Measurements from ENCODE around the gene ZNF805. TPM values are rescaled to one million over a fixed set of nuclear protein-coding genes. Genes with fewer than 3 reads are reported as not detected.
A peak's percentile ranks its signal among the peaks of the same experiment; 100 is the strongest.

Gene ZNF805
- total and polyA plus RNA-seq, 2 of the 13 experiments (the other 11 are each of a cell fraction or from before 2014, with no cell fraction given): 5.1 to 12.8 TPM

DNA sequence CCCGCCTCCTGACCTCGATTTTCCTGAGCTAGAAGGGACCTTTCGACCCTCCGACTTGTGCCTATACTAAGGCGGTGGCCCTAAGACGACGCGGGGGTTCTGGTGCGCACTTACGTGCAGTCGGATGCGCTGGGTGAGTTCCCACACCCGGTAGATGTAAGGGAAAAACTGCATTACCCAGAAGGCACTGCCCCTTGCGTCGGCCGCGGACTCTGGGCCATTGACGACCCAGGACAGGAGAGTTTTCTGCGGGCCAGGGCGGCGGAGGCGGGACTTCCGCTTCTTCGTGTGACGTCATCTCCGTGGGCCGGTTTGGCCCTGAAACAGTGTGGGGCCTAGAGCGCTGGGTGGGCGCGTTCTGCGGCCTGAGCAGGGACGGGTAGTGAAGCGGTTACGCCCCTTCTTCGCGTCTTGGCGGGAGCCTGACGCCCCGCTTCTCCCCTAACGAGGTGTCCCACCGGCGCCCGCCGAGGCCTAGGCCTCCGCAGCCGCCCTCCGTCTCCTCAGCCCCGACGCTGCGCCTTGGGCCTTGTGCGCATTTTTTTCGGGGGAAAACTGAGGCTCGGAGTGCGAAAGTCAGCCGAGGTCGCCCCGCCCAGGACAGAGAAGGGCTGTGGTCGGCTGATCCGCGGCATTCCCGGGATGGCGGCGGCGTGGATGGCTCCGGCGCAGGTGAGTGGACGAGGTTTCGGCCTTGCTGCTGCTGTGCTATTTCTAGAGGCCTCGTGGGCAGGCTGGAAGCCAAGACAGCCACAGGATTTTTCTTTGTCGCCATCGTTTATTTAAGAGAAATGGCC, 39.9 kb downstream of the ZNF805 start, which contains the start of gene ZNF460 (continued):
- TF ChIP-seq, protein P1, sequence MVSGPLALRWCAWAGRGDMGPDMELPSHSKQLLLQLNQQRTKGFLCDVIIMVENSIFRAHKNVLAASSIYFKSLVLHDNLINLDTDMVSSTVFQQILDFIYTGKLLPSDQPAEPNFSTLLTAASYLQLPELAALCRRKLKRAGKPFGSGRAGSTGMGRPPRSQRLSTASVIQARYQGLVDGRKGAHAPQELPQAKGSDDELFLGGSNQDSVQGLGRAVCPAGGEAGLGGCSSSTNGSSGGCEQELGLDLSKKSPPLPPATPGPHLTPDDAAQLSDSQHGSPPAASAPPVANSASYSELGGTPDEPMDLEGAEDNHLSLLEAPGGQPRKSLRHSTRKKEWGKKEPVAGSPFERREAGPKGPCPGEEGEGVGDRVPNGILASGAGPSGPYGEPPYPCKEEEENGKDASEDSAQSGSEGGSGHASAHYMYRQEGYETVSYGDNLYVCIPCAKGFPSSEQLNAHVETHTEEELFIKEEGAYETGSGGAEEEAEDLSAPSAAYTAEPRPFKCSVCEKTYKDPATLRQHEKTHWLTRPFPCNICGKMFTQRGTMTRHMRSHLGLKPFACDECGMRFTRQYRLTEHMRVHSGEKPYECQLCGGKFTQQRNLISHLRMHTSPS (CRISPR knock-in tag; IDR thresholded peaks at IDR 0.05; ENCODE audit: low read depth): peak; percentile 28; the same call in 1 of the 2 replicates
- peak; percentile 79 for TF ChIP-seq SALL1 (CRISPR knock-in tag; IDR thresholded peaks at IDR 0.05)
- TF ChIP-seq, protein P2, sequence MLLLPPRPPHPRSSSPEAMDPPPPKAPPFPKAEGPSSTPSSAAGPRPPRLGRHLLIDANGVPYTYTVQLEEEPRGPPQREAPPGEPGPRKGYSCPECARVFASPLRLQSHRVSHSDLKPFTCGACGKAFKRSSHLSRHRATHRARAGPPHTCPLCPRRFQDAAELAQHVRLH (CRISPR knock-in tag; IDR thresholded peaks at IDR 0.05; ENCODE audit: borderline replicate concordance, low read depth): 0 out of 2 replicates have a peak, but pooled peaks have one; percentile 19
- TF ChIP-seq, protein P3, sequence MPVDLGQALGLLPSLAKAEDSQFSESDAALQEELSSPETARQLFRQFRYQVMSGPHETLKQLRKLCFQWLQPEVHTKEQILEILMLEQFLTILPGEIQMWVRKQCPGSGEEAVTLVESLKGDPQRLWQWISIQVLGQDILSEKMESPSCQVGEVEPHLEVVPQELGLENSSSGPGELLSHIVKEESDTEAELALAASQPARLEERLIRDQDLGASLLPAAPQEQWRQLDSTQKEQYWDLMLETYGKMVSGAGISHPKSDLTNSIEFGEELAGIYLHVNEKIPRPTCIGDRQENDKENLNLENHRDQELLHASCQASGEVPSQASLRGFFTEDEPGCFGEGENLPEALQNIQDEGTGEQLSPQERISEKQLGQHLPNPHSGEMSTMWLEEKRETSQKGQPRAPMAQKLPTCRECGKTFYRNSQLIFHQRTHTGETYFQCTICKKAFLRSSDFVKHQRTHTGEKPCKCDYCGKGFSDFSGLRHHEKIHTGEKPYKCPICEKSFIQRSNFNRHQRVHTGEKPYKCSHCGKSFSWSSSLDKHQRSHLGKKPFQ (CRISPR knock-in tag; IDR thresholded peaks at IDR 0.05; ENCODE audit: insufficient replicate concordance): peak; percentile 50
- peak; percentile 86 for TF ChIP-seq HCFC1 (IDR thresholded peaks at IDR 0.05; ENCODE audit: low read depth, low read length)
- TF ChIP-seq AHR (CRISPR knock-in tag; IDR thresholded peaks at IDR 0.05): no peak; the same call in none of the 2 replicates
- peak; percentile 75; the same call in 1 of the 2 replicates for TF ChIP-seq ZNF430 (CRISPR knock-in tag; IDR thresholded peaks at IDR 0.05)
- TF ChIP-seq, protein P4, sequence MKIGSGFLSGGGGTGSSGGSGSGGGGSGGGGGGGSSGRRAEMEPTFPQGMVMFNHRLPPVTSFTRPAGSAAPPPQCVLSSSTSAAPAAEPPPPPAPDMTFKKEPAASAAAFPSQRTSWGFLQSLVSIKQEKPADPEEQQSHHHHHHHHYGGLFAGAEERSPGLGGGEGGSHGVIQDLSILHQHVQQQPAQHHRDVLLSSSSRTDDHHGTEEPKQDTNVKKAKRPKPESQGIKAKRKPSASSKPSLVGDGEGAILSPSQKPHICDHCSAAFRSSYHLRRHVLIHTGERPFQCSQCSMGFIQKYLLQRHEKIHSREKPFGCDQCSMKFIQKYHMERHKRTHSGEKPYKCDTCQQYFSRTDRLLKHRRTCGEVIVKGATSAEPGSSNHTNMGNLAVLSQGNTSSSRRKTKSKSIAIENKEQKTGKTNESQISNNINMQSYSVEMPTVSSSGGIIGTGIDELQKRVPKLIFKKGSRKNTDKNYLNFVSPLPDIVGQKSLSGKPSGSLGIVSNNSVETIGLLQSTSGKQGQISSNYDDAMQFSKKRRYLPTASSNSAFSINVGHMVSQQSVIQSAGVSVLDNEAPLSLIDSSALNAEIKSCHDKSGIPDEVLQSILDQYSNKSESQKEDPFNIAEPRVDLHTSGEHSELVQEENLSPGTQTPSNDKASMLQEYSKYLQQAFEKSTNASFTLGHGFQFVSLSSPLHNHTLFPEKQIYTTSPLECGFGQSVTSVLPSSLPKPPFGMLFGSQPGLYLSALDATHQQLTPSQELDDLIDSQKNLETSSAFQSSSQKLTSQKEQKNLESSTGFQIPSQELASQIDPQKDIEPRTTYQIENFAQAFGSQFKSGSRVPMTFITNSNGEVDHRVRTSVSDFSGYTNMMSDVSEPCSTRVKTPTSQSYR (CRISPR knock-in tag; IDR thresholded peaks at IDR 0.05; ENCODE audit: borderline replicate concordance): 0 out of 2 replicates have a peak, but pooled peaks have one; percentile 10
- no peak for TF ChIP-seq ZNF180 (CRISPR knock-in tag; IDR thresholded peaks at IDR 0.05; ENCODE audit: borderline replicate concordance, low read depth)
- TF ChIP-seq REL (CRISPR knock-in tag; conservative IDR thresholded peaks at IDR 0.05): no peak
- 0 out of 2 replicates have a peak, but pooled peaks have one; percentile 16 for TF ChIP-seq ZNF224 (CRISPR knock-in tag; IDR thresholded peaks at IDR 0.05)
- no peak for TF ChIP-seq ZNF296 (CRISPR knock-in tag; conservative IDR thresholded peaks at IDR 0.05)
- TF ChIP-seq EED (CRISPR knock-in tag; IDR thresholded peaks at IDR 0.05): peak; percentile 68; the same call in 1 of the 2 replicates
- TF ChIP-seq ZNF605 (CRISPR knock-in tag; IDR thresholded peaks at IDR 0.05): peak; percentile 56
- TF ChIP-seq, protein P5, sequence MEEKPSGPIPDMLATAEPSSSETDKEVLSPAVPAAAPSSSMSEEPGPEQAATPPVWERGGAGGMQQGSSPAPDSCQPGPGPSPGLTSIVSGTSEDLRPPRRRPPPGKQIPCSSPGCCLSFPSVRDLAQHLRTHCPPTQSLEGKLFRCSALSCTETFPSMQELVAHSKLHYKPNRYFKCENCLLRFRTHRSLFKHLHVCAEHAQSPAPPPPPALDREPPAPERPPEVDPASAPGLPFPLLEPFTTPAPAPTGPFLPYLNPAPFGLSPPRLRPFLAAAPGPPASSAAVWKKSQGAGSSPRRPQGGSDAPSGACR (CRISPR knock-in tag; IDR thresholded peaks at IDR 0.05): peak; percentile 94
- TF ChIP-seq NFIC (IDR thresholded peaks at IDR 0.05; ENCODE audit: low read length): no peak
- TF ChIP-seq SSRP1 (CRISPR knock-in tag; IDR thresholded peaks at IDR 0.05): peak; percentile 73
- TF ChIP-seq YEATS4 (CRISPR knock-in tag; IDR thresholded peaks at IDR 0.05; ENCODE audit: borderline replicate concordance): peak; percentile 47; the same call in 1 of the 2 replicates
- TF ChIP-seq MBD4 (IDR thresholded peaks at IDR 0.05; ENCODE audit: borderline replicate concordance, low read length): no peak
- TF ChIP-seq, protein P6, sequence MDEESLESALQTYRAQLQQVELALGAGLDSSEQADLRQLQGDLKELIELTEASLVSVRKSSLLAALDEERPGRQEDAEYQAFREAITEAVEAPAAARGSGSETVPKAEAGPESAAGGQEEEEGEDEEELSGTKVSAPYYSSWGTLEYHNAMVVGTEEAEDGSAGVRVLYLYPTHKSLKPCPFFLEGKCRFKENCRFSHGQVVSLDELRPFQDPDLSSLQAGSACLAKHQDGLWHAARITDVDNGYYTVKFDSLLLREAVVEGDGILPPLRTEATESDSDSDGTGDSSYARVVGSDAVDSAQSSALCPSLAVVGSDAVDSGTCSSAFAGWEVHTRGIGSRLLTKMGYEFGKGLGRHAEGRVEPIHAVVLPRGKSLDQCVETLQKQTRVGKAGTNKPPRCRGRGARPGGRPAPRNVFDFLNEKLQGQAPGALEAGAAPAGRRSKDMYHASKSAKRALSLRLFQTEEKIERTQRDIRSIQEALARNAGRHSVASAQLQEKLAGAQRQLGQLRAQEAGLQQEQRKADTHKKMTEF (CRISPR knock-in tag; IDR thresholded peaks at IDR 0.05): peak; percentile 87; the same call in 1 of the 2 replicates

Measured in HepG2 (cell line).